Hematopoietic multipotent progenitor cell treated with erythropoietin and hydrocortisone succinate and interleukin-3 and kit ligand, for 6 days (in vitro differentiated cells): ENCODE measurements around the gene HSCB.
A peak's percentile ranks its signal among the peaks of the same experiment; 100 is the strongest.
"Not testable (repeated sequence)": the region's sequence is repeated elsewhere in the genome, so short reads cannot be mapped to it uniquely, and the experiment has no call there.

ENCODE experiments used
- DNase-seq: peaks from one replicate; pipeline ENCODE4 v3.0.0-alpha.2; 2015

HSCB gene

DNA sequence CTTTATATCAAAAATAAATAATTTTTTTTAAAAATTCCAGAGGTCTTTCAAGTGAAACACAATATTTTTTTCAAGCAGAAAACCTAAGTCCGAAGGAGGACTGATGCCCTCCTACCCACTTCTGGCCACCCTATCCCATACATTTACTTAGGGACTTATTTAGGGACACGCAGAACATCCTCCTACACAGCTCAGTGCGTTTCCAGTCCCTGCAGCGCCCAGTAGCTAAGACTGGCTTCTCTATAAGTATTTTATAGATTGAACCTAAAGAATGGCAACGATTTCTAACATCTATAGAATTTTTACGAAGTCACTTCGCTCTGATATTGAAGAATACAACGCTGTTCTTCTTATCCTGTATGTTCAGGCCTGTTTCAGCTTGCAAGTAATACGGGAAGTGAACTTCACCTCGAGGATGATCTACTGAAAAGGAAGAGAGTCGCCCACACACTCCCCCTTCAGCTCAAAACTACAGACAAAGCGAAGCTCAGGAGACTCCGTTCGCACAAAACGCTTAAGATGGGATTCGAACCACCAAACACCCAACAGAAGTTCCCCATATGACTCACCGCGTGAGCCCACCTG lies 547 bp upstream of the HSCB start:
- no peak for DNase-seq

DNA sequence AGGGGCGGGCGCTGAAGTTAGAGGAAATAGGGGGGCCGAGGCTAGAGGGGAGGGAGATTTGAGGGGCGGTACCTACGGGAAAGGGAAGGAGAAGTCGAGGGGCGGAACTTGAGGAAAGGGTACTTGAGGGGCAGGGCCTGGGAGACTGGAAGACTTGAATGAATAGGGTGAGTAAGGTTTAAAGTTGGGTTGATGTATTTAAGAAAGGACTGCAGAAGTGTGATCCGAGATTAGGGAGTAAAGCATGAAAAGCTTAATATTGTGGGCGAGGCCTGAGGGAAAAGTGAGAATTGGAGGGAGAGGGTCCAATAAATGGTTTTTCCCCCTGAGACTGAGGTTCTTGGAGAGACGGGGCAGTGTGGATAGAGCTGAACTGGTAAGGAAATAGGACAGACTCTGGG lies 723 bp downstream of the HSCB start:
- no peak for DNase-seq

GRCh38 chr22:28743852-28744251 lies 2.0 kb downstream of the HSCB start:
- peak; percentile 18 for DNase-seq

GRCh38 chr22:28750471-28750881 lies 8.6 kb downstream of the HSCB start:
- no peak for DNase-seq

- DNase-seq = not testable (repeated sequence)
Observed at GRCh38 chr22:28754512-28754911, 12.7 kb downstream of the HSCB start.

DNA sequence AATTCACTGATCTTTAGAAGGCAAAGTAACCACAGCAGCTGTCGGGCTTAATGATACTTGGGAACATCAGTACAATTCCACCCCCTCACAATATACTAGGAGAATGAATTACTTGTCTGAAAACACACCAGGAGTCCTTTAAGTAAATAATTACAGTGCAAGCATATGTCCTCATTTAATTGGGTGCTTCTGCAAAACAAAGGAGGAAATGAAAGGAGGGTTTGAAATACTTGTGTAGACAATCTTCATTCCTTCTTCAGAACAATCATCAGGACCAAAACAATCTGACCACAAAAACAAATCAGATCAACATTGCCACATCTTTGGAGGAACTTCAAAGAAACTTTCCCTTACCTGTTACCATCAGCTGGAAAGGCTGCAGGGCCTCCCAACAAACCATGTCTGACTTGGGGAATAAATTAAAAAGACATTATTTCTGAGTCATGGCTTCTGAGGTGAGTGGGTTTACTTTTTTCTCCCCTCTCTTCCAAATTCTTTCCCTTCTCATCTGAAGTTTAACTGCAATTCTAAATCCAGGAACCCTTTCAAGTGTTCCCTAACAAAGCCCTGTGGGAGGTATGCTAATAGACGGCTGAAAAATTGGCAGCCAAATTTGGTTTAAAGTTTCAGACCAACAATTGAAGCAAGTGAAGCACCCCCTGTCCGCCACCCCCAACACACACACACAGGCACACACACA lies 18.2 kb downstream of the HSCB start:
- no peak for DNase-seq

DNA sequence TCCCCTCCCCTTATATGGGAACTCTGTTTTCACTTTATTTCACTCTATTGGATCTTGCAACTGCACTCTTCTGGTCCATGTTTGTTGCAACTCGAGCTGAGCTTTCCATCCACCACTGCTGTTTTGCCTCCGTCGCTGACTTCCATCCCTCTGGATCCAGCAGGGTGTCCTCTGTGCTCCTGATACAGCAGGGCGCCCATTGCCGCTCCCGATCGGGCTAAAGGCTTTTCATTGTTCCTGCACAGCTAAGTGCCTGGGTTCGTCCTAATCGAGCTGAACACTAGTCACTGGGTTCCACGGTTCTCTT lies 19.6 kb downstream of the HSCB start:
- no peak for DNase-seq

DNA sequence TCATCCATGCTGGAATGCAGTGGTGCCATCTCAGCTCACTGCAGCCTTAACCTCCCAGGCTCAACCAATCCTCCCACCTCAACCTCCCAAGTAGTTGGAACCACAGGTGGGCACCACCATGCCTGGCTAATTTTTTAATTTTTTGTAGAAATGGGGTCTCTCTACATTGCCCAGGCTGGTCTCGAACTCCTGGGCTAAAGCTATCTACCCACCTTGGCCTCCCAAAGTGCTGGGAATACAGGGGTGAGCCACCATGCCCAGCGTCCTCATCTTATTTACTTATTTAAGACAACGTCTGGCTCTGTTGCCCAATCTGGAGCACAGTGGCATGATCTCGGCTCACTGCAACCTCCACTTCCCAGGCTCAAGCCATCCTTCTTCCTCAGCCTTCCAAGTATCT lies 20.2 kb downstream of the HSCB start:
- not testable (repeated sequence) for DNase-seq

DNA sequence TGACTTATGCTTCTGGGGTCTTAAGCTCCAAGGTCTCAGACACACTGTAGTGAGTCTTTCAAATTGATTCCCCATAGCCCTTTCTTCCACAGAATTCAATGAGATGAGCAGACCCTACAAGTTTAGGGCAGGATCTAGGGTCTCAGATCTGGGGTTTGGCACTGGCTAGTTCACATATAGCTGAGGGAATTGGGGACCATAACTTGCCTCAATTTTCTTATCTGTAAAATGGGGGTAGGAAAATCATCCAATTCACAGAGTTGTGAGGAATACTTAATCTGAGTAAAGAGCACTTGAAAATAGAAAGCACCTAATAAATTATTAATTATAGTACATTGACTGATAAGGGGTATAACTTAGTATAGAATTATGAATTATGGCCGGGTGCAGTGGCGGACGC lies 24.8 kb downstream of the HSCB start:
- DNase-seq = no peak

GRCh38 chr22:28768701-28769393 lies 27.0 kb downstream of the HSCB start:
- no peak for DNase-seq

- DNase-seq = no peak
Observed at GRCh38 chr22:28769394-28770085, 27.7 kb downstream of the HSCB start.

- DNase-seq = peak; percentile 25
Observed at GRCh38 chr22:28771195-28771791, 29.5 kb downstream of the HSCB start.

DNA sequence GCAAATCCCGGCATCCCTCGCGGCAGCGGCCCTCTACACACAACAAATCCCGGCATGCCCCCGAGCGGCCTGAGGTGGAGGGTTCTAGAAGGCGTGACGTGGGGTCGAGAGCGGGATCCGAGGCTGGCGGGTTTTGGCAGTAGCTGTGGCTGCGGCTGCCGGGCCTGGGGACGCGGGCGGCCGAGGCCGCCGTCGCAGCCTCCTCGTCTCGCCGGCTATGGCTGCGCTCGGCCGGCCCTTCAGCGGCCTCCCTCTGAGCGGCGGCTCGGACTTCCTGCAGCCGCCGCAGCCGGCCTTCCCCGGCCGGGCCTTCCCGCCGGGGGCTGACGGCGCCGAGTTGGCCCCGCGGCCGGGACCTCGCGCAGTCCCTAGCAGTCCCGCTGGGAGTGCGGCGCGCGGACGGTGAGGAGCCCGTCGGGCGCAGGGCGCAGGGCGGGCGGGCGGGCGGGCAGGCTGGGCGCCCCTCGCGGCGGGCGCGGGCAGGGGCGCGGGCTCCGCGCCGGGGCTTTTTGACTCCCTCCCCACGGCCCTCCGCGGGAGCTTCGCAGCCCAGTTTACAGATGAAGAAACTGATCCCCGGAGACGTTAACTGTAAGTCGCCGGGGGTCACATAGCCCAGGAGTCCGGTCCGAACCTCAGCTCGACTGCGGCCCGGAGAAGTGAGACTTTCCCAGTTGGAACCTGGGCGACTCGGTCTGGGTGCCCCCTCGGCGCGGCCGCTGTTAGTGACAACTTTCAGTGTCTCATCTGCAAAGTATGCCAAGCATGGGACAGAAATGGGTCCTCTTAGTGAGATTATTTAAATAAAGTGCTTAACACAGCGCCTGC lies 31.0 kb downstream of the HSCB start, which contains the start of gene CCDC117:
Gene CCDC117 (plus strand): TSS at position 63 of the 828 bp plus-strand sequence. CDS start 155 bp downstream, at position 218.
- DNase-seq = peak; percentile 98

DNA sequence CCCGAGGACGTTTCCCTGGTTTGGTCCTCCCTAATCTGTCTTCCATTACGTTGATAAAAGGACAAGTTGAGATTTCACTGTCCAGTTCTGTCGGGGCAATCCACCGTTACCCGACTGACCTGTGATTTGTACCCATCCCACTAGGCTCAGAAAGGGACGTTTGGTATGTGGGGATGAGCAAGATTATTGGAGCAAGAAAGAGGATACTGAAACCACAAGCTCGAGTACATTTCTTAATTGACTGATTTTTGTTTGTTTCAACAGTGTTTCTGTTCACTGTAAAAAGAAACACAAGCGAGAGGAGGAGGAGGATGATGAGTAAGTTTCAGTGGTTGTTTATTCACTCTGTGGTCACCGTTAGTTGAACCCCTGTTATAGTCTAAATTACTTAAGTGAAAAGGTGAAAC lies 31.6 kb downstream of the HSCB start:
- DNase-seq = no peak

- DNase-seq = no peak
Observed at GRCh38 chr22:28774378-28774777, 32.5 kb downstream of the HSCB start.

DNA sequence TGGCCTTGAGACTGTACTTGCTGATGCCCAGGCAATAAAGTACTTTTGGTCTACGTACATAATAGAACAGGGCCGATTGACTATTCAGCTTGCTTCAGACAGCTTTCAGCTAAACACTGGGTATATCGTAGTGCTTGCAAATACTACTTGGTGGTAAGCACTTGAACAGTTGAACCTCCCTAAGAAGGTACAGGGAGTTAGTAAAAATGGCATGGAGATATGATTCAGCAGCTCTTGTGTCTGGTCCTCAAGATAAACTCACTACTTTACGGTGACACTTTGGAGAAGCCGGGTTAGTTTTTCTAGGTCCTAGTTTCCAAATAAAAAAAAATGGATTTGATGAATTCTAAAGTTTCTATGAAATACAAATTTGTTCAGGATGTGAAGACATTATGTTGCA lies 38.0 kb downstream of the HSCB start:
- DNase-seq = peak; percentile 66

DNA sequence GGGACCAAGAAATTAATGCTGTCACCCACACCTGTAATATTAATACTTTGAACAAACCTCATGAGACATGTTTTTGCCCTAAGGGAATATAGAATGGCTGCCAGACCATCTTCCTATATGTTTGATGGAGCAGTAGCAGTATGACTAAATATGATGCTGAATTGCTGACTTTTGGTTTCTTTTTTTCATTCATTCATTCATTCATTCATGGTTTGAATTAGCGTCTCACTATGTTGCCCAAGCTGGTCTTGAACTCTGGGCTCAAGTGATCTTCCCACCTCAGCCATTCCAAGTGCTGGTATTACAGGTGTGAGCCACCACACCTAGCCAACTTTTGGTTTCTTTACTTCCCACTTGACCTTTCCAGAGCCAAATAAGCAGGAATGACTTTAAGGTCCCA lies 38.5 kb downstream of the HSCB start:
- no peak for DNase-seq

DNA sequence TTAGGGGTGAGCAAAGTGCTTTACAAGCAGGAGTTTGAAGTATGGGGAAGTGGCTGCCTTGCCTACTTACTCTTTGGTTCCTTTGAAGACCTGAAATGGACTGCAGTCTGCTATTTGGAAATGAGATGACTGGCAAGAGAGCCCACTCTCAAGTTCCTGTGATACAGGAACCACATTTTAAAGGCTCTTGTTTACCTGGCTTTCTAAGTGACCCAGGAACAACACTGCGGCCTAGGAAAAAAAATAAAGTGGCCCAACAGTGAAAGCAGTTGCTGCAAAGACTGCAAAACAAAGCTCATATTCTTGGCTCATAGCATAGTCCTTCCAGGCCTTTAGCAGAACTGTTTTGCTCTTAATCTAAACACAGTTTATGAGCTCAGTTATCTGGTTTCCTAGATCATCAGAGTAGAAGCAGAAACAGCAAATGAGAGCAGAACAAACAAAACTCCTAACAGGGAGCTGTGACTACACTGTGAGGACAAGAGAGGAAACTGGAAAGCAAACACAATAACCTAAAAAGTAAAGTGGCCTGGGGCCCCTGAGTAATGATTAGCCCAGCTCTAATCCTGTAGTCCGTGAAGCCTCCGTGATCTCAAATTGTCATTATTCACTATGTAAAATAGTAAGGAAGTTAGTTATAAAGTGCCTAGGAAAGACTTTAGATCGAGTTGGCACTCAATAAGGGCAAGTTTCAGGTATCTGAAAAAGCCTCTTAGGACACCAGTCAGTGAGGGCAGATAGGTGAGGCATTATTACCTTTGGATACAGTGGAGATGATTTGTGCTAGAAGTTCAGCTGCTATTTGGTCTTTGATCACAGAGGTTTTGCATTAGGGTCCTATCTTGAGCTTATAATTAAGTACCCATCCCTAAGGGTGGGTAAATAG lies 42.2 kb downstream of the HSCB start:
- no peak for DNase-seq

DNA sequence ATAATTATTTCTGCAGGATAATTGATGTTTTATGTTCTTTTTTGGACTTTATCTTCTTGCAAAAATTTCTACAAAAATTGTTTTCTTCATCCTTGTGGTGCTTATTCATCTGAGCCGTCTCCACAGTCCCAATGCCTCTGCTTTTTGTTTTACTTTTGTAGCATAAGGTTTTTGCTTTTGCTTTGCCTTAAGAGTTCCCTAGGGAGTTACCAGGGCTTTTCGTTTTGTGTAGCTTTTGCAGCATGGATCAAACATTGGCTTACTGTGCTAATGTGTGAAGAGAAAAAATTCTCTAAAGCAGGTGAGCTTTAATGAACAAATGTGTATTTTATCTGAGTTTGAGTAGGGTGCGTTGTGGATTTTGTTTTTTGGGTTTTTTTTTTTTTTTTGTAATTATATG lies 46.8 kb downstream of the HSCB start:
- DNase-seq = no peak

DNA sequence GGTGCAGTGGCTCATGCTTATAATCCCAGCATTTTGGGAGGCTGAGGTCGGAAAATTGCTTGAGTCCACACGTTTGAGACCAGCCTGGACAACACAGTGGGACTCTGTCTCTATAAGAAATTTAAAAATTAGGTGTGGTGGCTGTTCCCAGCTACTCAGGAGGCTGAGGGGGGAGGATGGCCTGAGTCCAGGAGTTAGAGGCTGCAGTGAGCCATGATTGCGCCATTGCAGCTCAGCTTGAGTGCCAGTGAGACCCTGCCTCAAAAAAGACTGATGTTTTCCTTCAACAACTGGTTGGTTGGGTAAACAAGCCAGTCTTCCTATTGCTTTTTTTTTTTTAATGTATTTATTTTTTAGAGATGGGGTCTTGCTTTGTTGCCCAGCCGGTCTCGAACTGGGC lies 49.3 kb downstream of the HSCB start:
- DNase-seq = no peak

- no peak for DNase-seq
Observed at GRCh38 chr22:28791841-28792490, 50.1 kb downstream of the HSCB start.
